H1 (cell line): Measurements from ENCODE around the gene UBE3A. TPM values are rescaled to one million over a fixed set of nuclear protein-coding genes. Genes with fewer than 3 reads are reported as not detected.

ENCODE experiments used
- CTCF ChIA-PET: fragments of 300-600 bp; sonication (Branson Sonifier 250); formaldehyde crosslinking; loops from one replicate; lab custom pipeline; 2021; ENCODE audit not compliant: partially characterized antibody; lab: Charles Lee
- POLR2A ChIA-PET: fragments of 300-600 bp; sonication (Branson Sonifier 250); formaldehyde crosslinking; loops from one replicate; lab custom pipeline; 2021; ENCODE audit warnings: inconsistent platforms; ENCODE audit not compliant: partially characterized antibody; lab: Charles Lee
- DNase-seq, 2 experiments: peaks; one replicate each; pipeline versions ENCODE4 v3.0.0 to v3.0.0-alpha.2; 2010 to 2022; ENCODE audit warnings: low spot score in 2 of 2, low read depth in 1 of 2, mixed read lengths in 1 of 2
- FAIRE-seq: peaks from 2 replicates; lab custom pipeline; 2011; peaks lifted over from hg19 to GRCh38; lab: Jason Lieb, UNC
- H2AFZ ChIP-seq: 2 replicates; pipeline ENCODE4 v1.8.1; 2012; ENCODE audit warnings: low read length, inconsistent platforms
- H2AK5ac ChIP-seq: 2 replicates; pipeline ENCODE4 v1.6.1; 2013; ENCODE audit warnings: low read depth, low read length
- H2BK120ac ChIP-seq: replicated peaks from 2 replicates; pipeline ENCODE3; 2013; ENCODE audit warnings: low read depth, low read length, inconsistent platforms
- H2BK12ac ChIP-seq: 2 replicates; pipeline ENCODE4 v1.6.1; 2013; ENCODE audit warnings: low read depth, low read length
- H2BK15ac ChIP-seq: 2 replicates; pipeline ENCODE4 v1.6.1; 2013; ENCODE audit warnings: low read length
- H2BK20ac ChIP-seq: 2 replicates; pipeline ENCODE4 v1.6.1; 2013; ENCODE audit warnings: low read length
- H2BK5ac ChIP-seq: 2 replicates; pipeline ENCODE4 v1.6.1; 2013; ENCODE audit warnings: low read depth, low read length
- H3K14ac ChIP-seq: 2 replicates; pipeline ENCODE4 v1.6.1; 2013; ENCODE audit warnings: inconsistent platforms; ENCODE audit not compliant: insufficient read length
- H3K18ac ChIP-seq: 2 replicates; pipeline ENCODE4 v1.6.1; 2013; ENCODE audit warnings: low read length; ENCODE audit errors: extremely low read depth
- H3K23ac ChIP-seq: 2 replicates; pipeline ENCODE4 v1.6.1; 2013; ENCODE audit warnings: inconsistent platforms; ENCODE audit not compliant: insufficient read length
- H3K23me2 ChIP-seq: 2 replicates; pipeline ENCODE4 v1.6.1; 2013; ENCODE audit warnings: low read depth, low read length
- H3K27ac ChIP-seq: 2 replicates; pipeline ENCODE4 v1.6.1; 2011; ENCODE audit warnings: low read depth, low read length, inconsistent platforms
- H3K27me3 ChIP-seq, 4 experiments: replicated peaks in 1 of 4; 1 replicate in 1 of 4; 2 replicates in 3 of 4; pipeline versions ENCODE4 v1.6.1 to v1.8.1; 2011 to 2013; ENCODE audit warnings: low read length in 3 of 4, mild to moderate bottlenecking in 3 of 4, inconsistent platforms in 2 of 4, mixed read lengths in 2 of 4, moderate library complexity in 1 of 4; ENCODE audit not compliant: control insufficient read depth in 3 of 4, insufficient read depth in 3 of 4; ENCODE audit errors: extremely low read depth in 1 of 4
- H3K36me3 ChIP-seq, 4 experiments: 2 replicates each; pipeline versions ENCODE4 v1.6.1 to v1.8.1; 2011 to 2013; ENCODE audit warnings: mild to moderate bottlenecking in 4 of 4, low read length in 3 of 4, moderate library complexity in 2 of 4, control low read depth in 1 of 4, inconsistent platforms in 1 of 4; ENCODE audit not compliant: insufficient read depth in 4 of 4, control insufficient read depth in 2 of 4
- H3K4ac ChIP-seq: replicated peaks from 2 replicates; pipeline ENCODE3; 2013; ENCODE audit warnings: low read length, low read depth, mixed read lengths, inconsistent platforms; ENCODE audit not compliant: insufficient read length
- H3K4me1 ChIP-seq, 4 experiments: replicated peaks in 1 of 4; 1 replicate in 1 of 4; 2 replicates in 3 of 4; pipeline versions ENCODE4 v1.6.1 to v1.8.1; 2011 to 2013; ENCODE audit warnings: low read length in 3 of 4, inconsistent platforms in 2 of 4, mixed read lengths in 1 of 4; ENCODE audit not compliant: insufficient read depth in 4 of 4, control insufficient read depth in 3 of 4
- H3K4me2 ChIP-seq, 2 experiments: 2 replicates each; pipeline versions ENCODE4 v1.6.1 to v1.8.1; 2011 to 2013; ENCODE audit warnings: low read depth in 2 of 2, low read length in 2 of 2, control low read depth in 1 of 2, inconsistent platforms in 1 of 2, mild to moderate bottlenecking in 1 of 2; ENCODE audit not compliant: insufficient read depth in 1 of 2
- H3K4me3 ChIP-seq, 4 experiments: fragments of 200-600, 300-600 bp in 1 of 4; sonication (generic), shearing (Covaris generic), sonication (Bioruptor Twin) in 1 of 4; 2 replicates each; pipeline versions ENCODE4 v1.5.1 to v1.8.1; 2011 to 2016; ENCODE audit warnings: low read length in 4 of 4, low read depth in 3 of 4, control low read depth in 2 of 4, inconsistent platforms in 2 of 4, mild to moderate bottlenecking in 2 of 4, mixed read lengths in 1 of 4, moderate library complexity in 1 of 4; ENCODE audit not compliant: insufficient read depth in 2 of 4; ENCODE audit errors: extremely low read depth in 1 of 4
- H3K56ac ChIP-seq: replicated peaks from 2 replicates; pipeline ENCODE3; 2013; ENCODE audit warnings: low read depth, mild to moderate bottlenecking, mixed read lengths, low read length, inconsistent platforms; ENCODE audit not compliant: insufficient read length
- H3K79me1 ChIP-seq: 2 replicates; pipeline ENCODE4 v1.6.1; 2013; ENCODE audit warnings: low read depth, low read length, control low read depth
- H3K79me2 ChIP-seq, 2 experiments: 2 replicates each; pipeline versions ENCODE4 v1.6.1 to v1.8.1; 2012 to 2013; ENCODE audit warnings: low read length in 2 of 2, mild to moderate bottlenecking in 2 of 2, inconsistent platforms in 1 of 2; ENCODE audit not compliant: insufficient read depth in 2 of 2, control insufficient read depth in 1 of 2
- H3K9ac ChIP-seq, 4 experiments: replicated peaks in 1 of 4; 1 replicate in 1 of 4; 2 replicates in 3 of 4; pipeline versions ENCODE4 v1.6.1 to v1.8.1; 2011 to 2013; ENCODE audit warnings: low read depth in 3 of 4, low read length in 3 of 4, control low read depth in 2 of 4, mild to moderate bottlenecking in 2 of 4, moderate library complexity in 2 of 4, inconsistent platforms in 1 of 4; ENCODE audit errors: extremely low read depth in 1 of 4
- H3K9me3 ChIP-seq, 2 experiments: 2 replicates each; pipeline versions ENCODE4 v1.6.1 to v1.8.1; 2012 to 2013; ENCODE audit warnings: mild to moderate bottlenecking in 2 of 2, moderate library complexity in 2 of 2, control low read depth in 1 of 2, inconsistent platforms in 1 of 2, low read depth in 1 of 2, low read length in 1 of 2, mixed read lengths in 1 of 2; ENCODE audit not compliant: insufficient read depth in 2 of 2
- H4K20me1 ChIP-seq, 2 experiments: replicated peaks in 1 of 2; 2 replicates each; pipeline versions ENCODE3 to v1.8.1; 2011 to 2013; ENCODE audit warnings: inconsistent platforms in 2 of 2, low read length in 2 of 2, mild to moderate bottlenecking in 1 of 2; ENCODE audit not compliant: insufficient read depth in 2 of 2, control insufficient read depth in 1 of 2
- H4K5ac ChIP-seq: 2 replicates; pipeline ENCODE4 v1.6.1; 2013; ENCODE audit warnings: low read length, low read depth, mixed read lengths, inconsistent platforms; ENCODE audit not compliant: insufficient read length
- H4K8ac ChIP-seq: 2 replicates; pipeline ENCODE4 v1.8.0; 2013; ENCODE audit warnings: mild to moderate bottlenecking, moderate library complexity, low read length, inconsistent platforms; ENCODE audit not compliant: insufficient read depth; ENCODE audit errors: extremely low read depth
- H4K91ac ChIP-seq: replicated peaks from 2 replicates; pipeline ENCODE3; 2013; ENCODE audit warnings: low read length, mixed read lengths, inconsistent platforms; ENCODE audit not compliant: insufficient read length
- CBX5 ChIP-seq: fragments of 300-800, 300-1000 bp; sonication (generic); IDR thresholded peaks from 2 replicates; pipeline ENCODE4 v1.7.1; 2016; ENCODE audit warnings: antibody characterized with exemption, low read length, low read depth
- CREB1 ChIP-seq: IDR thresholded peaks from 2 replicates; pipeline ENCODE4 v1.6.1; 2012; ENCODE audit warnings: inconsistent platforms
- EZH2 ChIP-seq: fragments of 200-600 bp; sonication (generic); IDR thresholded peaks from 2 replicates; pipeline ENCODE4 v1.7.1; 2012; ENCODE audit warnings: low read depth, mild to moderate bottlenecking, moderate library complexity, low read length, inconsistent platforms; ENCODE audit not compliant: severe bottlenecking
- HDAC2 ChIP-seq, 2 experiments: fragments of 300-600 bp in 1 of 2; sonication (generic) in 1 of 2; IDR thresholded peaks; 2 replicates each; pipeline ENCODE4 v1.6.1; 2011 to 2012; ENCODE audit warnings: low read depth in 2 of 2, low read length in 2 of 2, mild to moderate bottlenecking in 2 of 2, moderate library complexity in 2 of 2, borderline replicate concordance in 1 of 2, inconsistent platforms in 1 of 2
- NANOG ChIP-seq: IDR thresholded peaks from 2 replicates; pipeline ENCODE4 v1.6.1; 2011; ENCODE audit warnings: low read length, low read depth, mild to moderate bottlenecking, inconsistent platforms; ENCODE audit not compliant: insufficient read depth, poor library complexity, severe bottlenecking
- RBBP5 ChIP-seq: IDR thresholded peaks from 2 replicates; pipeline ENCODE4 v1.7.1; 2012; ENCODE audit warnings: low read depth, mild to moderate bottlenecking, inconsistent platforms, low read length, moderate library complexity, borderline replicate concordance
- RFX5 ChIP-seq: IDR thresholded peaks from 2 replicates; pipeline ENCODE4 v1.6.1; 2011; ENCODE audit warnings: low read depth, low read length, improper control_type of control experiment, borderline replicate concordance
- WGBS, 2 experiments: shearing (Covaris generic) in 1 of 2; methylation state at CpG; one replicate each; pipeline versions ENCODE4 v1.1.6 to v1.1.7; 2013 to 2015; ENCODE audit warnings: low lambda C conversion rate in 2 of 2, mixed read lengths in 2 of 2, inconsistent platforms in 1 of 2, low coverage in 1 of 2, missing lambda C conversion rate in 1 of 2; ENCODE audit not compliant: insufficient replicate concordance in 2 of 2, insufficient coverage in 1 of 2, insufficient read length in 1 of 2; ENCODE audit errors: extremely low coverage in 1 of 2, missing lambda C conversion rate in 1 of 2; 5-methylcytosine and 5-hydroxymethylcytosine counted together
- polyA plus RNA-seq, 7 experiments: library from polyadenylated mRNA; depleted of rRNA in 3 of 7; stranded (reverse) in 5 of 7; unstranded in 2 of 7; fragments of >200 nt in 5 of 7; fragments of 200-250 nt in 2 of 7; gene quantifications; 1 replicate in 5 of 7; 2 replicates in 1 of 7; 4 replicates in 1 of 7; pipeline versions ENCODE4 v1.2.1 to v1.2.3, GENCODE V29; 2011 to 2013; ENCODE audit warnings: missing spikeins in 2 of 7, mixed read lengths in 2 of 7
- total RNA-seq: library from RNA; stranded (reverse); fragmentation: NEBNext Ultra II Directional; extraction: Animal tissue kit (Norgen Biotek cat#: 25700); gene quantifications from 2 replicates; pipeline ENCODE4 v1.2.1, GENCODE V29; 2021
- TF ChIP-seq, protein P1 (sequence below): IDR thresholded peaks from 2 replicates; pipeline ENCODE4 v1.6.1; 2012; ENCODE audit warnings: low read length, inconsistent platforms
- TF ChIP-seq, protein P2 (sequence below): IDR thresholded peaks from 2 replicates; pipeline ENCODE4 v1.6.1; 2012; ENCODE audit warnings: inconsistent platforms

Gene UBE3A
- total and polyA plus RNA-seq, 2 of the 8 experiments (the other 6 are each of a cell fraction or from before 2014, with no cell fraction given): 13.8 to 110 TPM

GRCh38 chr15:25415707-25416106 lies 23.1 kb downstream of the UBE3A start:
- Histone ChIP-seq H4K5ac (no peak overlapping the region), H3K4ac (no peak overlapping the region), H3K4me2 (no peak overlapping the region), H4K91ac (no peak overlapping the region), H3K9me3 (no peaks in the 10 kb centered on the region), H3K56ac (no peak overlapping the region), H4K8ac (no peak overlapping the region), H3K18ac (no peak overlapping the region), H3K4me3 (no peak overlapping the region), H3K36me3 (no peaks in the 10 kb centered on the region), H3K23me2 (no peaks in the 10 kb centered on the region), H3K27me3 (no peaks in the 10 kb centered on the region), H2AFZ (no peak overlapping the region), H3K4me1 (peaks cover 0 to 2% (median 0%) of the 10 kb centered on the region in 4 experiments; a peak in 1 of 7 replicates), H3K23ac (no peak overlapping the region), H3K14ac (no peak overlapping the region), H2BK15ac (no peak overlapping the region), H2BK120ac (no peak overlapping the region), H3K79me2 (peaks cover 18 to 100% of the 10 kb centered on the region in 2 experiments), H2AK5ac (no peak overlapping the region), H3K79me1 (no peaks in the 10 kb centered on the region), H4K20me1 (peaks cover 9 to 12% of the 10 kb centered on the region in 2 experiments), H2BK5ac (no peak overlapping the region), H3K27ac (no peak overlapping the region), H2BK12ac (no peak overlapping the region), H2BK20ac (no peak overlapping the region), H3K9ac (no peak overlapping the region)
- TF ChIP-seq CREB1 (no peak), EZH2 (no peak), HDAC2 (IDR thresholded peaks at IDR 0.05; ENCODE audit: borderline replicate concordance in 1 of 2, low read depth in 2 of 2, low read length in 2 of 2) (no peak), RFX5 (no peak), CBX5 (no peak), NANOG (no peak), RBBP5 (no peak)
- TF ChIP-seq, protein P1, sequence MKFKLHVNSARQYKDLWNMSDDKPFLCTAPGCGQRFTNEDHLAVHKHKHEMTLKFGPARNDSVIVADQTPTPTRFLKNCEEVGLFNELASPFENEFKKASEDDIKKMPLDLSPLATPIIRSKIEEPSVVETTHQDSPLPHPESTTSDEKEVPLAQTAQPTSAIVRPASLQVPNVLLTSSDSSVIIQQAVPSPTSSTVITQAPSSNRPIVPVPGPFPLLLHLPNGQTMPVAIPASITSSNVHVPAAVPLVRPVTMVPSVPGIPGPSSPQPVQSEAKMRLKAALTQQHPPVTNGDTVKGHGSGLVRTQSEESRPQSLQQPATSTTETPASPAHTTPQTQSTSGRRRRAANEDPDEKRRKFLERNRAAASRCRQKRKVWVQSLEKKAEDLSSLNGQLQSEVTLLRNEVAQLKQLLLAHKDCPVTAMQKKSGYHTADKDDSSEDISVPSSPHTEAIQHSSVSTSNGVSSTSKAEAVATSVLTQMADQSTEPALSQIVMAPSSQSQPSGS: no peak
- TF ChIP-seq, protein P2, sequence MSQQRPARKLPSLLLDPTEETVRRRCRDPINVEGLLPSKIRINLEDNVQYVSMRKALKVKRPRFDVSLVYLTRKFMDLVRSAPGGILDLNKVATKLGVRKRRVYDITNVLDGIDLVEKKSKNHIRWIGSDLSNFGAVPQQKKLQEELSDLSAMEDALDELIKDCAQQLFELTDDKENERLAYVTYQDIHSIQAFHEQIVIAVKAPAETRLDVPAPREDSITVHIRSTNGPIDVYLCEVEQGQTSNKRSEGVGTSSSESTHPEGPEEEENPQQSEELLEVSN: no peak
- ChIA-PET CTCF (interaction anchor here (0.6 kb wide), 1 partner anchor 24 kb away, joined by 3 read pairs; no protein-coding TSS in a partner anchor), POLR2A (interaction anchor here (0.9 to 1.0 kb wide), 2 partner anchors 8 to 19 kb away, joined by 3 to 4 read pairs; no protein-coding TSS in a partner anchor)
- DNase-seq (no peak), FAIRE-seq (no peak)
- 87% methylated on average over 3 of the region's 3 CpGs; no CpG with 5 or more reads in 1 of the 2 experiments for whole genome bisulfite sequencing, 2 experiments
